Stimulated activated CD4-positive, alpha-beta T cell treated with anti-CD3 and anti-CD28 coated beads, Interleukin-1b, Interleukin-23, amount 100 ng/mL, for 48 hours (primary cell): Measurements from ENCODE around the gene MOV10L1.
"Not testable (repeated sequence)": the region's sequence is repeated elsewhere in the genome, so short reads cannot be mapped to it uniquely, and the experiment has no call there.

ENCODE experiments used
- DNase-seq: peaks from one replicate; pipeline ENCODE4 v3.0.0-alpha.2; 2020

Gene MOV10L1

DNA sequence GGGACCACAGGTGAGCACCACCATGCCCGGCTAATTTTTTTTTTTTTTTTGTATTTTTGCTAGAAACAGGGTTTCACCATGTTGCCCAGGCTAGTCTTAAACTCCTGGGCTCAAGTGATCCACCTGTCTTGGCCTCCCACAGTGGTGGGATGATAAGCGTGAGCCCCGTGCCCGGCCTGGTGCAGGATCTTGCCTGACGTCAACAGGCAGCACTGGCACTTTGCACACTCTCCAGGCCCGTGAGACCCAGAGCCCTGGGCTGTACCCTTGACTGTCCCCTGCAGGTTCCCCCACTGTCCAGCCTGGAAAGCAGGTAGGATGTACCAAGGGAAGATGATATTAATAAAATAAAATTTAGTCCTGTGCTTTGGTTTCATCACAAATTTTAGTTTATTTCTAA lies 51.7 kb downstream of the MOV10L1 start:
- DNase-seq = no peak

- no peak for DNase-seq
Measured at GRCh38 chr22:50141891-50142363, 52.1 kb downstream of the MOV10L1 start.

- no peak for DNase-seq
Measured at GRCh38 chr22:50143096-50143495, 53.3 kb downstream of the MOV10L1 start.

GRCh38 chr22:50144005-50144614 lies 54.3 kb downstream of the MOV10L1 start:
- no peak for DNase-seq

- no peak for DNase-seq
Measured at GRCh38 chr22:50145721-50146438, 56.1 kb downstream of the MOV10L1 start.

DNA sequence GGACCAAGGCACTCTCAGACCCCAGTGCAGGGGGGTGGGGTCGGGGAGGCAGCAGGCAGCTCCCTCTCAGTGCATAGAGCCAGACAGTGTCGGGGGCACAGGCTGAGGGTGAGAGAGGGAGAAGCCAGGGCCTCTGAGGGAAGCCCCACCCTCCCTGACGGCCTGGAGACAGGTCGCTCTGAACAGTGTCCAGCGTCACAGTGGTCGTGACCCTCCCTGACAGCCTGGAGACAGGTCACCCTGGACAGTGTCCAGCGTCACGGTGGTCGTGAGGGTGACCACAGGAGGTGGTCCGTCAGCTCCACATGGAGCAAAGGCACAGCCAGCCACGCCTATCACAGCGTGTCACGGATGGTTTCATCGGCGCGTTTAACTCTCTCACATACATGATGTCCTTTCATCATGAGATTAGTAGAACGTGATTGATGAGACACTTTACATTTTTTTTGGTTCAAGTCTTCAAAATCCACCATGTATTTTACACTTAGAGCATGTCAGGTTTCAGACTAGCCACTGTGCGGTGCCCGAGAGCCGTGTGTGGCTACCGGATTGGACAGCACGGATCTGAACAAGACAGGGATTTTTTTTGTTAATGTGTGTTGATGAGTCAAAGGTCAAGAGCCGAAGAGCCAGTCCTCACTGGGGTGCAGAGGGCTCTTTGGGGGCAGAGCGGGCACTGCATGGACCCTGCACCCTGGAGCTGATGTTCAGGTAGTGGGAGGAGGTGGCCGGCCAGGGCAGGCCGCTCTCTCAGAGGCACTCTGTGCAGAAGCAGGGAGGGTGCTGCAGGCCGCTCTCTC lies 56.8 kb downstream of the MOV10L1 start:
- DNase-seq = no peak

GRCh38 chr22:50147258-50148165 lies 57.7 kb downstream of the MOV10L1 start:
- not testable (repeated sequence) for DNase-seq

DNA sequence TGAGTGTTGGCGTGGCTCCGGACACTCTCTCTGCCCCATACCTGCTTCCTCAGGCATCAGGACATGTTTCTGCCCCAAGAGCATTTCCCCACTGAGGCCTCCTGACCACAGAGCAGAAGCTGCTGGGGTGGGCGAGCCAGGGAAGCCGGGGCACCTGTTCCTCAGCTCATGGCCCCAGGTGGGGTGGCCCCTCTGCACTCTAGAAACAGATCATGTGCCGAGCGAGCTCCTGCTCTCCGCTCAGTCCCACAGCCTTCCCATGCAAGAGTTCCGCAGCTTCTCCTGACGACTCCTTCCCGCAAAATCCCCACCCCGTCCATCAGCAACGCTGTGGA lies 58.3 kb downstream of the MOV10L1 start:
- no peak for DNase-seq

- peak; percentile 72 for DNase-seq
Measured at GRCh38 chr22:50148991-50149721, 59.4 kb downstream of the MOV10L1 start.

GRCh38 chr22:50150161-50151129 lies 60.6 kb downstream of the MOV10L1 start:
- no peak for DNase-seq

DNA sequence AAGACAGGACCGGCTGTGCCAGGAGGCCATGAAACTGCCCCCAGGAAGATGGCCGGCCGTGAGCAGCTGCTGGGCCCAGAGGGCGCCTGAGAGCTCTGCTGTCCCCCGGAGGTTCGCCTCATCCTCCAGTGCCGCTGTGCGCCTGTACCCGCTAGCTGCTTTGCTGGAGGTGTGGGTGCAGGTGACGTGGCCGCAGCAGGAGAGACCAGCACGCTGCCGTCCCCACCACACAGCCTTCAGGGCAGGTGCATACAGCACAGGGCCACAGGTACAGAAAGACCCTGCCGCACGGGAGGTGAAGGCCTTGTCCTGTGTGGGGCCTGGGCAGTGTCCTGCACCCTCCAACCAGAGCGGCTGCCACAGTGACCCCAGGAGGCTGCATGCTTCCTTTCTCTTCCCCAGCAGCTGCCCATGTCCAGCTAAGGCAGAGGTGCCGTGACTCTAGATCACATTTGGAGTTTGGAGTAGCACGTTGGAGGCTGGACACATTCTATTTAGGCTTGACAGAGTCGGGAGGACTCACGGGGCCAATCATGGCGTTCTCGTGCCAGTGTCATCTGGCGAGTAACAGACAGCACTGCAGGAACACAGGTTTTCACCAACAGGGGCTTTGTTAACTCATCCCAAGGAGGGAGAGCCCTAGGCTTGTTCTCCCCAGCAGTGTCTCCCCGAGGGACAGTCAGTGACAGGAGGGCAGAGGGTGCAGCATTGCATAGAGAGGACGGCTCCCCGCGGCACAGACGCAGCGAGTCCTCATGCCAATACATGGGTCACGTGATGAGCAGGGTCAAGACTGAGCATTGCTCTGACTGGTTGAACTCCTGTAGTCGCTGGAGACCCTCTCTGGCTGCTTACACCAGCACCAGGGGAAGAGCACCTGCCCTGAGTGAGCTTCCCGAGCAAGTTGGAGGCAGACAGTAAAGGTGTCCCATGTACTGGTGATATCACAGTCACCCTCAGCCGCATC lies 62.0 kb downstream of the MOV10L1 start:
- no peak for DNase-seq

GRCh38 chr22:50153056-50153755 lies 63.4 kb downstream of the MOV10L1 start:
- DNase-seq = no peak

DNA sequence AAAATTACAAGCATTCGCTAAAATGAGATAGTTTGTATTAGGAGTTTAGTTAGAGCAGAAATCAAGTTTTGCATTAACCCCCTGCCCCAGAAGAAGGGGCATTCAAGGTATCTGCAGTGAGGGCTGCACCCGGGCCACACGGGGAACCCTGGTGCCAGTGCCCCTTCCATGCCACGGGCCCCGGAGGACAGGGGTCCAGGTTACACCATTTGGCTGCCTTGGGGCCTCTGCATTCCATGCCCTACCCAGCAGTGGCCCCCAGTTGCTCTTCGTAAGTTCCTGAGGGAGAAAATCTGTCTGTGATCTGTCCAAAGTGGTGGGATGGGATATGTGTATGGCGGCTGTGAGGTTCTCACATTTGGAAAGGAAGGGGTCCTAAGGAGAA lies 63.9 kb downstream of the MOV10L1 start:
- no peak for DNase-seq

DNA sequence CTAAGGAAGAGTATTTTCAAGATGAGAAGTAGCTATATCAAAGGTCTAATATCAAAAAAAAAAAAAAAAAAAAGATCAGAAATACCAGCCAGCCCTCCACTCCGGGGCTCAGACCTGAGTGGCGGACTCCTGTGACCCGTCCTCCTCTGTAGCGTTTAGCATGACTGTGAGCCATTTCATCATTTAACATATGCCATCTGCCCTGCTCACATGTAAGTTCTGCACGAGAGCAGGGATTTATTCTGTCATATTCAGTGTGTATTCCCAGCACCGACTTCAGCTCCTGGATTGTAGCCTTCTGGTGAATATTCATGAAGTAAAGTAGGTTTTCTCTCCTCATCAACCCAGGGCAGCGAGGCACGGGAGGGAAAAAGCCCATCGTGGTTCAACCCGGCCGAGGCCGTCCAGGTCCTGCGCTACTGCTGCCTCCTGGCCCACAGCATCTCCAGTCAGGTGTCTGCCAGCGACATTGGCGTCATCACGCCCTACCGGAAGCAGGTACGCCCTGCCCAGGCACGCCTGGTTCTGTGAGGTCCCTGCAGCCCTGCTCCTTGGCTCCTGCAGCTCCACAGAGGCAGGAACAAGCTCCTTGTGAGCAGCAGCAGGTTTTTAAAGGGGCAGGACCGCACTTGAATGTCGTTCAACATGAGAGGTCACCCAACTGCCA lies 68.0 kb downstream of the MOV10L1 start:
- DNase-seq = no peak

DNA sequence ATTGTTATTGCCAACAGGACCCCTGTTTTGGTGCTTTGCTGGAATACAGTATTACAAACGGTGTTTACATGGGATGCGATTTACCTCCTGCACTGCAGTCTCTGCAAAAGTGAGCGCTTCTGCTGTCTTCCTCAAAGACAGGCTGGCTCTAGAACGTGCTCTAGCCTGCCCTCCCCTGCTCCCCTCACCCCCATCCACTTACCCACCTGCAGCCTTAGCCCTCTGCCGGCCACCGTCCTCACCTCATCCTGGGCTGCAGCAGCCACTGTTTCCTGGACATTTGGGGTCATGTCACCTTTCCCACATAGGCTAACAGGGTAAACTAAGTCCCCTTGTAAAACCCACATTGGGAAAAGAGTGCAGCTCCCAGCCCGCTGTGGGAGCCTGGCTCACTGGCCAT lies 71.1 kb downstream of the MOV10L1 start:
- no peak for DNase-seq

DNA sequence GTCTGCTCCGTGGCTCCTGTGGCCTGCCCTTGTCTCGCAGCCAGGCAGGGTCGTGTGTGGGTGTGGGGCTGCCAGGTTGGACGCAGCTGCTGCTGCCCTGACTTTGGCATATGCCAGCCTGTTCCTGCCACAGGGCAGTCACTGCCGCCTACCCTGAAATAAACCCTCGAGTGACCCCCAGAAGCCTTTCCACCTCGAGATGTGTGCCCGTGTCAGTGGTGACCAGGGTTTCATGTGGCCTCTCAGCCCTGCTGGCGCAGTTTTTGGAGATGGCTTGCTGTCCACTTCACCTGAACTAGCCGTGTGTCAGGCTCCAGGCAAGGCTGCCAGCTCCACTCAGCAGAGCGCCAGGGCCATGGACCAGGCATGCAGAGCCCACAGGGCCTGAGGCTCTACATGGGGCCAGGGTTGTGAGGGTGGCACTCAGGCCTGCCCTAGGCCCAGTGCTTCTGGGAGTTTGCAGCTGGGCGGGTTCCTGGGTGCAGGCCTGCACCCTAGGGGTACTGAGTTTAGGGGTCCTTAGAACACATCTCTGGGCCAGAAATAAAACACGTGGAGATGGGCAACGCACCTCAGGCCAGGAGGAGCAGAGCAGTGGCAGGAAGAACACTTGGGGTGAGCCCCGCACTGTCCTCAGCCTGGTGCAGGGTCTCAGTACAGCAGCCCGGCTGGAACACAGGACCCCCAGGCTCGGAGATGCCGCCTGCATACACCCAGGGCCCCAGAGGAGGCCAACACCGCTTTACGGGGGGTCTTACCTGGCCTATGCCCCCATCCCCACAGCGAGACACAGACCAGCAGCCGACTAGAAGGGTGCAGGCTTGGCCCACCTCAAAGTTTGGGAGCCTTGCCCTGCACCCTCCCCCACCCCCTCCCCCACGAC lies 71.9 kb downstream of the MOV10L1 start:
- DNase-seq = no peak

GRCh38 chr22:50162391-50162956 lies 72.7 kb downstream of the MOV10L1 start:
- no peak for DNase-seq
